Fibroblast of pulmonary artery (primary cell): ENCODE data around the gene PLXND1.

ENCODE experiments used
- DNase-seq: peaks from one replicate; pipeline ENCODE4 v3.0.0-alpha.2; 2010; ENCODE audit warnings: low read depth
- H3K4me3 ChIP-seq: replicated peaks from 2 replicates; pipeline ENCODE4 v1.5.1; 2011; ENCODE audit warnings: low read depth, mild to moderate bottlenecking, control low read depth, low read length, moderate library complexity
- CTCF ChIP-seq: IDR thresholded peaks from 2 replicates; pipeline ENCODE4 v1.5.1; 2011; ENCODE audit warnings: mild to moderate bottlenecking, control low read depth, low read length, inconsistent platforms; ENCODE audit errors: missing control alignments

PLXND1 gene

GRCh38 chr3:129591932-129592331 is 14.5 kb downstream of the PLXND1 start:
- no peak for DNase-seq
- no peak for TF ChIP-seq CTCF
- H3K4me3 ChIP-seq = no peak overlapping the region

- no peak for DNase-seq
- TF ChIP-seq CTCF = no peak
- no peak overlapping the region for H3K4me3 ChIP-seq
These were observed 16.3 kb downstream of the PLXND1 start for GRCh38 chr3:129590215-129590614.

GRCh38 chr3:129587566-129588210 is 18.8 kb downstream of the PLXND1 start:
- no peak overlapping the region for H3K4me3 ChIP-seq
- no peak for TF ChIP-seq CTCF
- no peak for DNase-seq

- no peak for DNase-seq
These were observed 19.6 kb downstream of the PLXND1 start for GRCh38 chr3:129586746-129587430.

GRCh38 chr3:129585949-129586657 is 20.4 kb downstream of the PLXND1 start:
- no peak for DNase-seq
- no peak for TF ChIP-seq CTCF
- H3K4me3 ChIP-seq = no peak overlapping the region

More at GRCh38 chr3:129586746-129587430, 19.6 kb downstream of the PLXND1 start:
- TF ChIP-seq CTCF = no peak
- H3K4me3 ChIP-seq = no peak overlapping the region

- no peak for TF ChIP-seq CTCF
- no peak for DNase-seq
- no peak overlapping the region for H3K4me3 ChIP-seq
These were observed 21.8 kb downstream of the PLXND1 start for GRCh38 chr3:129584631-129585030.
